SH-SY5Y (cell line): ENCODE data around the gene FDPS.
A peak's percentile ranks its signal among the peaks of the same experiment; 100 is the strongest.

Experiments used
- GATA2 ChIP-seq: IDR thresholded peaks from 2 replicates; pipeline ENCODE4 v1.6.1; 2011; ENCODE audit warnings: mild to moderate bottlenecking, low read depth, low read length
- GATA3 ChIP-seq: IDR thresholded peaks from 2 replicates; pipeline ENCODE4 v1.6.1; 2011; ENCODE audit warnings: low read depth, mild to moderate bottlenecking, low read length, moderate library complexity

Gene FDPS

DNA sequence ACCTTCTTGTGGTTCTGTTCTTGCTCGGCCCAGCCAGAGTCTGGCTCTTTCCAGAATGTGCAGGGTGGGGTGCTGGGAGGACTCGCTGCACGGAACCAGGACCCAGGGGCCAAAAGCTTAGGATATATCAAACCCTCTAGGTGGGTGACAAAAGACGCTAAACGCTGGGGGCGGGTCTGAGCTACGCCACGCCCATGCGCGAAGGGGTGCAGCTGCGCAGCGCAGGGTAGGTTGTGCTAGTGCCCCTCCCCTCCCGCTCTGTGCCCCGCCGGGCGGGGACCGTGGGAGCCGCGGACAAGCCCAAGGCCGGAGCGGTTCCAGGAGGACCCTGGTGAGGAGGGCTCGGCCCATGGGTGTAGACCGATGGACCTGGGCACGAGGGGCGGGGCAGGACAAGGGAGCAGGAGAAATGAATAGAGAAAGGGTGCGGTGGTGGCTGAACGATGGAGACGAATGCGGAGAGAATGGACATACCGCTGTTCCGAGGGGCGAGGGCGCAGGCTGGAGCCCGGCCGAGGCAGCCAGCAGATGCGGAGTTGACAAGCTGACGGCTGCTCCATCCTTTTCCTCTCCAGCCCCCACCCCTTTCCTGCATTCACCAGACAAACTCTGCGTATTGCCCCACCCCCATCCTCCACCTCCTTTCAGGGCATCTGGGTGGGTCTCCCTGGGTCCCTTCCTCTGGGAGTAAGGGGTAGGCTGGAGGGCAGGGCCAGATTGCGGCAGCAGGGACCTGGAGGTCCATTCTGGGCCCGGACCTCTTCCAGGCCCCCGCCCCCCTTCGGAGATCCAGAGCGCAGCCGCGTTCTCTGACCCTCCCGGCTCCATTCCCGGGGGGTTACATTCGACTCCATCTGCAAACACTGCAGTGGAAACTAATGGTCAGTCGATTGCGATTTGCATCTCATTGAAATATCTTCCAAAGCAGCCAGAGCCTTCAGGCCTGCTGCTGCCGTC, 12.3 kb downstream of the FDPS start, which contains the start of gene RUSC1:
Gene RUSC1, plus strand, starts transcription at position 234 of the 957 bp plus-strand sequence. CDS start 880 bp downstream, outside the sequence.
- TF ChIP-seq GATA2: no peak
- TF ChIP-seq GATA3: no peak

DNA sequence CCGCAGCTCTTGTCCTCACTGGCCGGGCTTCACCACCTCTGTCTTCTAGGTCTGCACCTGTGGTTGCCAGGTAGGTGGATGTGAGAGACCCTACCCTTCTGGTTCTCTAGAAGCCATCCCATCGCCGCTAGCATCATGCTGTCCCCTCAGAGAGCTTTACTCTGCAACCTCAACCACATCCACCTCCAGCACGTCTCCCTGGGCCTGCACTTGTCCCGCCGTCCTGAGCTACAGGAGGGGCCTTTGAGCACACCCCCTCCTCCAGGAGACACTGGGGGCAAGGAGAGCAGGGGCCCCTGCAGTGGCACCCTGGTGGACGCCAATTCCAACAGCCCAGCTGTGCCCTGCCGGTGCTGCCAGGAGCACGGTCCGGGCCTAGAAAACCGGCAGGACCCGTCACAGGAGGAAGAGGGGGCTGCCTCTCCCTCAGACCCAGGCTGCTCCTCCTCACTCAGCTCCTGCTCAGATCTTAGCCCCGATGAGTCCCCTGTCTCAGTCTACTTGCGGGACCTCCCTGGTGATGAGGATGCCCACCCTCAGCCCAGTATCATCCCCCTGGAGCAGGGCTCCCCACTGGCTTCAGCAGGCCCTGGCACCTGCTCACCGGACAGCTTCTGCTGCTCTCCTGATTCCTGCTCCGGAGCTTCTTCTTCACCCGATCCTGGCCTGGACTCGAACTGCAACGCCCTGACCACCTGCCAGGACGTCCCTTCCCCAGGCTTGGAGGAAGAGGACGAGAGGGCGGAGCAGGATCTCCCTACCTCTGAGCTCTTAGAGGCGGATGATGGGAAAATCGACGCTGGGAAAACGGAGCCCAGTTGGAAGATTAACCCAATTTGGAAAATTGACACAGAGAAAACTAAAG, 13.2 kb downstream of the FDPS start:
- TF ChIP-seq GATA3: no peak

DNA sequence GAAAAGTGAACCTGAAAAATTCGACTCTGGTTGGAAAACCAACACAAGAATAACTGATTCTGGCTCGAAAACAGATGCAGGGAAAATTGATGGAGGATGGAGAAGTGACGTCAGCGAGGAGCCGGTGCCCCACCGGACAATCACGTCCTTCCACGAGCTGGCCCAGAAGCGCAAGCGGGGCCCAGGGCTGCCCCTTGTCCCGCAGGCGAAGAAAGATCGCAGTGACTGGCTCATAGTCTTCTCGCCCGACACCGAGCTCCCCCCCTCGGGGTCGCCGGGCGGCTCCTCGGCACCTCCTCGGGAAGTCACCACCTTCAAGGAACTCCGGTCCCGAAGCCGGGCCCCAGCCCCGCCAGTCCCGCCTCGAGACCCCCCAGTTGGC, 13.9 kb downstream of the FDPS start:
- TF ChIP-seq GATA2 (no peak), GATA3 (no peak)

DNA sequence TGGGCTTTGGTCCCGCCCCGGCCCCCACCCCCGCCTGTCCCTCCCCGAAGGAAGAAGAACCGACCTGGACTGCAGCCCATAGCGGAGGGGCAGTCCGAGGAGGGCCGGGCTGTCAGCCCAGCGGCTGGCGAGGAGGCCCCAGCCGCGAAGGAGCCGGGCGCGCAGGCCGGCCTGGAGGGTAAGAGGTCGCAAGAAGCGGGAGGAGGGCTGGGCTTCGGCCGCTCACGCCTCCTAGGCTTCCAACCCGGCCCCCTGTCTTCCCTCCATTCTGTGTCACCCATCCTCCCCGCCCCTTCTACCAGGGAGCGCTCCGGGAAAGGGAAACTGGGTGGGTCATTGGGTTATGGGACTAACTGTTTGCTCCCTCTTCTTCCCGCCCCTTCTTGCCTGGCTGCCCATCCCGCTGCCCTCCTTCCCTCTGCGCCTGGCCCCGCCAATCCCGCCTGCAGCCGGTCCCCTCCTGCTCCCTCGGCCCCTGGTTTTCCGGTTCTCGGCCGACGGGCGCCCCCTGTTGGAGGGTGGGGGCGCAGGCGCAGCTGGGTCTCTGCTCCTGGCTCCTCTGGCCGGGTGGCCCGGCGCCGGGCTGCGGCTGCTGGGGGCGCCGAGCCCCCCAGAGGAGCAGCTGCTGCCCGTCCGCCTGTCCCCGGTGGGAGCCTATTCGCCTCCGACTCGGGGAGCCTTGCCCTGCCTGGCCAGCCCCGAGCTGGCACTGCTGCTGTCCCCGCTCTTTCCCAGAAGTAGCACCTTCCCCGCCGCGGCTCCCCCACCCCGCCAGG, 14.5 kb downstream of the FDPS start:
- TF ChIP-seq GATA3 (no peak), GATA2 (no peak)

DNA sequence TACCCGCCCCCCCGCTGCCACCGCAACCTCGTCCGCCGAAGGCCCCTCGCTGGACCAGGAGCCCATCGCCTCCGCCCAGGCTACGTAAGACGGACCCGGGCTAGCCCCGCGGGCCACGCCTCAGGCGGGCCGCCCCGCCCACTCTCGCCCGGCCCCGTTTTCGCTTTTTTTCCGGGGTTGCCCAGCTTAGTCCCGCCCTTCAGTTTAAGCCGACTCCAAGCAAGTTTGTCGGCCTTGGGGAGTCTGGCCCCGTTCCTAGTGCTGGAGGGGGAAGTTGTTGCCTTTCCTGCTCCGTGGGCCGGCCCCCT, 15.0 kb downstream of the FDPS start:
- TF ChIP-seq GATA3: no peak
- no peak for TF ChIP-seq GATA2

DNA sequence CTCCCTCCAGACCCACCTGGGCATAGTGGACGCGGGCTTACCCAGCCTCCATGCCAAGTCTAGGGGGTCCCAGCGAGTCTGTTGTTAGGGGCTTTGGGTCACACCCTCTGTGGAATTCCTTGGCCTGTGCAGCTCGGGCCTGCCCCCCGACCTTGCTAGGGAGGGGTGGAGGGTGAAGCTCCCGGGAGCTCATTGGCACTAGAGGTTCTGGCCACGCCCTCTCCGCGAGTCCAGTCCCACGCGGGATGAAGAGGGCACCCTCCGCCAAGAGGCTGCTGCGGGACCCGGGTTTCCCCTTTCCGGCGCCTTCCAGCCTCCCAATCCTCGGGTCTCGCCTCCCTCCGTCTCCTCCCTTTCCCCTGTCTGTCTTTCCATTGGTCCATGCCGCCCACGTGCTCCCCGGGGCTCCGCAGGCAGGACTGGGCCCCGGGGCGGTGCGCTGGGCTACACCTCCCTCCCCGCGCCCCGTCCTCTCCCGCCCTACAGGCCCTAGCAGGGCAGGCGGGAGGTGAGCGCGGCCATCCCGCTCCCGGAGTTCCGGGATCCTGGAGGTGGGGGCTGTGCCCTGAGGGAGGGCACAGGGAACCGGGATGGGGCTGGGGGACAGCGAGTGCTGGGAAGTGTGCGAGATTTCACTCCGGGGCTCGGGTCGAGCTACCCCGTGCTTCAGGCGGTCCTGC, 15.5 kb downstream of the FDPS start:
- TF ChIP-seq GATA2 (no peak), GATA3 (no peak)

DNA sequence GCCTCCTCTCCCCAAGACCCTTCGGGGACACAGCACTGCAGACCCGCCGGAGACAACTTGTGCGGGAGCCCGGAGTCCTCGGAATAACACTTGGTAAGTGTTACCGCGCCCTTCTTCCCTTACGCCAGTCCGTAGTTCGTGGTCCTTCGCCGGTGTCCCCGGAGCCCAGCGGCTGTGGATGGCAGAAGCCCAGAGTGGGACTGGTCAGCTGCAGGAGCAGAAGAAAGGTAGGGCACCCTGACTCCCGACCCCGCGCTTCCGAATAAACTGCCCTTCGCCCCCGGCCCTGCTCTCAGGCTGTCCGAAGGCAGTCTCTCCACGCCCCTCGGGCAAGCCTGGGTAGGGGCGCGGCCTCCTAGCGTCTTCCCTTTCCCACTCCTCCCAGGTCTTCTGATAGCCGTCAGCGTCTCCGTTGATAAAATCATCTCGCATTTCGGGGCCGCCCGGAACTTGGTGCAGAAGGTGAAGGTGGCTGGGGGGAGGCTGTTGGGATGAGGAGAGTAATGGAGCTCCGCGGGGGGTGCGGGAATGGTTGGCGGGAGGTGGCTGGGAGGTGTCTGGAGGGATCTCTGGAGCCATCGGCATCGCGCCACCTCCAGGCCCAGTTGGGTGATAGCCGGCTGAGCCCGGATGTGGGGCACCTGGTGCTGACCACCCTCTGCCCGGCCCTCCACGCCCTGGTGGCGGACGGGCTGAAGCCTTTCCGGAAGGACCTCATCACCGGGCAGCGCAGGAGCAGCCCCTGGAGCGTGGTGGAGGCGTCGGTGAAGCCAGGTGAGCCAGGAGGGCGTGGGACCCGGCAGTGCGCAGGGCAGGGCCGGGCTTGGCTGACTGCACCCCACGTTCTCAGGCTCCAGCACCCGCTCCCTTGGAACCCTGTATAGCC, 16.3 kb downstream of the FDPS start:
- TF ChIP-seq GATA2 (0 out of 2 replicates have a peak, but pooled peaks have one; percentile 8), GATA3 (no peak)

DNA sequence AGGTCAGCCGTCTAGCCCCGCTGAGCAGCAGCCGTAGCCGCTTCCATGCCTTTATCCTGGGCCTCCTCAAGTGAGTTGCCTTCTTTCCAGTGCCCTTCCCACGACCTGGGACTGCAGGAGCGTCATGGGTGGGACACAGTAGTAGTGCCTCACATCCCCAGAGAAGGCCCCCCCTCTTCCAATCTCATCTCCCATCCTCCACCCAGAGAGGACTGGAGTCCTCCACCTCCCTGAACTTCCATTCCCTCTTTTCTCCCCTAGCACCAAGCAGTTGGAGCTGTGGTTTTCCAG, 16.9 kb downstream of the FDPS start:
- TF ChIP-seq GATA3 (no peak), GATA2 (no peak)

DNA sequence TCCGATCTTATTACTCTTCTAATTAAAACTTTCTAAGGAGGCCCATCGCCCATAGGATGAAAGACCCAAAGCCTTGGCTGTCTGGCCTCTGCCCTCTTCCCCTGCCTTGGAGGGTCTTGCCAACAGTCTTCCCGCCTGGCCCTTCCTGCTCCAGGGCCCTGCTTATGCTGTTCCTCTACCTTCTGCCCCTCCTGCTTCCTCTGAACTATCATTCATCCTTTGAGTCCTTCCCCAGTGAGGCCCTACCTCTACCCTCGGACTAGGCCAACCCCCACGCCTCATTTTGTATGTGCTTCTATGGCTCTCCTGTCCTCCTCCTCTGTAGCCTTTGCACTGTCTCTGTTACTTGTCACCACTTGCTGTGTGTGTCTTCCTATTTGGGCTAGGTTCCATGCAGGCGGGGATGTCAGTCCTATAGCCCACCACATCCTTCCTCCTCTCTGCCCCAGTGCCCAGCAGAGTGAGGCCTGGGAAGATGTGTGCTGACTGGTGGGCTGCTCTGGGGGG, 17.4 kb downstream of the FDPS start:
- TF ChIP-seq GATA3: no peak
- TF ChIP-seq GATA2: no peak

DNA sequence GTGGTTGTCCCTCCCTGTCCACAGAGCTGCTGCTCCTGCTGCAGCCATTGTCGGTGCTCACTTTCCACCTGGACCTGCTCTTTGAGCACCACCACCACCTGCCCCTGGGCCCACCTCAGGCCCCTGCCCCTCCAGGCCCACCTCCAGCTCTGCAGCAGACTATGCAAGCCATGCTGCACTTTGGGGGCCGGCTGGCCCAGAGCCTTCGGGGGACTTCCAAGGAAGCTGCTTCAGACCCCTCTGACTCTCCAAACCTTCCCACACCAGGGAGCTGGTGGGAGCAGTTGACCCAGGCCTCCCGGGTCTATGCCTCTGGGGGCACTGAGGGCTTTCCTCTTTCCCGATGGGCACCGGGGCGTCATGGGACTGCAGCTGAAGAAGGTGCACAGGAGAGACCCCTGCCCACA, 18.0 kb downstream of the FDPS start:
- TF ChIP-seq GATA2 (no peak), GATA3 (no peak)

DNA sequence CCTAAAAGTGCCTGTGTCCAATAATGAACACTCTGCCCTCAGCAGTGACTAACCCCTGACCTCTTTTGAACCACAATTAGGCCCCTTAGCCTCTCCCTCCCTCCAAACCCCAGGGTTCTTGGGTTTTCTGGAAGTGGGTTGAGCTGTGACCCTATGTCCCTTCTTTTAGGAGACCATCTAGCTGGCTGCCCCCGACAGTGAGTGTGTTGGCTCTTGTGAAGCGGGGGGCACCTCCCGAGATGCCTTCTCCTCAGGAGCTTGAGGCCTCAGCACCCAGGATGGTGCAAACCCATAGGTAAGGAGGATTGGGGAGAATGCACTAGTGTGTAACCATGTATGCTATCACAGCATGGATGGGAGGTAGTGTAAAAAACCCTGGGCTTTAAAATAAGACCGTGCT, 19.3 kb downstream of the FDPS start:
- no peak for TF ChIP-seq GATA3
- TF ChIP-seq GATA2: no peak

DNA sequence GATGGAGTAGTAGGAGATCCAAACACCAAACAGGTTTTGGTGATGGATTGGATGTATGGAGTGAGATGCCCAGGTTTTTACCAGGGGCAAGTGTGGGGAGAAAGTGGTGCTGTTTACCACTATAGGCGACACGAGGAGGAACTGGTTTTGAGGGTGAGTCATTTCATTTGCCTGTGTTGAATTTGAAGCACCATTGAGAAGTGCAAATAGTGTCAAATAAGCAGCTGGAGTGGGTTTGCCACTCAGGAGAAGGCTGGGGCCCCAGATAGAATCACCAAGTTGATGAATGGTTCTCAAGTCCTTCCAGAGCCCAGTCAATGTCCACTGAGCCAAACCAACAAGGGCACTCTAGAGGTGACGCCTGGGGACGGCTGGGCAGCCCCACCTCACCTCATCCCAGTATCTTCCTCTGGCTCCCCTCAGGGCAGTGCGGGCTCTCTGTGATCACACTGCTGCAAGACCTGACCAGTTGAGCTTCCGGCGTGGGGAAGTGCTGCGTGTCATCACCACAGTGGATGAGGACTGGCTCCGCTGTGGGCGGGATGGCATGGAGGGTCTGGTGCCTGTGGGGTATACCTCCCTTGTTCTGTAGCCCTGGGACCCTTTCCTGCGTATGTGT, 21.4 kb downstream of the FDPS start:
- TF ChIP-seq GATA2 (no peak), GATA3 (no peak)
